HUES48 (cell line): ENCODE measurements around the gene EARS2.
A peak's percentile ranks its signal among the peaks of the same experiment; 100 is the strongest.

Source experiments
- H3K27ac ChIP-seq: one replicate; pipeline ENCODE4 v1.7.0; 2013; ENCODE audit warnings: low read depth, low read length, inconsistent platforms
- H3K27me3 ChIP-seq: 2 replicates; pipeline ENCODE4 v1.6.1; 2013; ENCODE audit warnings: mild to moderate bottlenecking, low read length; ENCODE audit not compliant: control insufficient read depth, insufficient read depth
- H3K36me3 ChIP-seq: 2 replicates; pipeline ENCODE4 v1.6.1; 2013; ENCODE audit warnings: low read length; ENCODE audit not compliant: control insufficient read depth, insufficient read depth
- H3K4me1 ChIP-seq: 2 replicates; pipeline ENCODE4 v1.6.1; 2013; ENCODE audit warnings: mild to moderate bottlenecking, low read length; ENCODE audit not compliant: control insufficient read depth, insufficient read depth
- H3K4me3 ChIP-seq: 2 replicates; pipeline ENCODE4 v1.5.1; 2013; ENCODE audit warnings: mild to moderate bottlenecking, low read depth, low read length
- H3K9ac ChIP-seq: 2 replicates; pipeline ENCODE4 v1.6.1; 2013; ENCODE audit warnings: mild to moderate bottlenecking, low read depth, low read length, moderate library complexity
- H3K9me3 ChIP-seq: 2 replicates; pipeline ENCODE4 v1.6.1; 2013; ENCODE audit warnings: low read length; ENCODE audit not compliant: control insufficient read depth, insufficient read depth

Gene EARS2

GRCh38 chr16:23504453-23505179 is 52.5 kb downstream of the EARS2 start:
- no peaks in the 10 kb centered on the region for H3K27me3 ChIP-seq
- H3K4me3 ChIP-seq = no peak overlapping the region
- H3K9ac ChIP-seq = no peak overlapping the region
- H3K9me3 ChIP-seq = no peaks in the 10 kb centered on the region
- H3K4me1 ChIP-seq = peaks cover 39% of the 10 kb centered on the region
- H3K27ac ChIP-seq = peak overlapping the region; percentile 63
- peaks cover 22% of the 10 kb centered on the region for H3K36me3 ChIP-seq

- Histone ChIP-seq H3K9ac (no peak overlapping the region), H3K4me3 (no peak overlapping the region), H3K27me3 (no peaks in the 10 kb centered on the region), H3K4me1 (peaks cover 39% of the 10 kb centered on the region), H3K27ac (peak overlapping the region; percentile 62), H3K36me3 (peaks cover 22% of the 10 kb centered on the region), H3K9me3 (no peaks in the 10 kb centered on the region)
These were observed 53.1 kb downstream of the EARS2 start for GRCh38 chr16:23504076-23504452.

GRCh38 chr16:23502466-23502865 is 54.7 kb downstream of the EARS2 start:
- no peak overlapping the region for H3K9ac ChIP-seq
- peaks cover 22% of the 10 kb centered on the region for H3K36me3 ChIP-seq
- no peak overlapping the region for H3K4me3 ChIP-seq
- no peak overlapping the region for H3K27ac ChIP-seq
- H3K9me3 ChIP-seq = no peaks in the 10 kb centered on the region
- peaks cover 39% of the 10 kb centered on the region for H3K4me1 ChIP-seq
- no peaks in the 10 kb centered on the region for H3K27me3 ChIP-seq

DNA sequence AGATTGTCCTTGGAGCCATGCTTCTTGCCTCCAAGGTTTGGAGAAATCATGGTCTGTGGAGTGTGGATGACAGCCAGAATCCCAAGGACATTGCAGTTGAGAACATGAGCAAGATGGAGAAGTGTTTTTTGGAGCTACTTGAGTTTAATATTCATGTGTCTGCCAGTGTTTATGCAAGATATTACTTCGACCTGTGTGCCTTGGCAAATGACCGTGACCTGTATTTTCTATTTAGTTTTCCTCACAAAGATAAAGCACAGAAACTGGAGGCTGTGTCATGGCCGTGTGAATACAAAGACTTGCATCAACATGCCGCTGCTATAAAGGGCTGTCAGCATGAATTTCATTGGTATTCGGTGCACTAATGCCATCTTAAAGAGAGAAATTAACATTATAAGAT is 55.9 kb downstream of the EARS2 start:
- H3K4me1 ChIP-seq = peaks cover 35% of the 10 kb centered on the region
- H3K36me3 ChIP-seq = peaks cover 21% of the 10 kb centered on the region
- no peak overlapping the region for H3K27ac ChIP-seq
- H3K9me3 ChIP-seq = no peaks in the 10 kb centered on the region
- no peak overlapping the region for H3K9ac ChIP-seq
- no peaks in the 10 kb centered on the region for H3K27me3 ChIP-seq
- H3K4me3 ChIP-seq = no peak overlapping the region

- no peaks in the 10 kb centered on the region for H3K9me3 ChIP-seq
- H3K36me3 ChIP-seq = peaks cover 20% of the 10 kb centered on the region
- no peak overlapping the region for H3K27ac ChIP-seq
- H3K27me3 ChIP-seq = no peaks in the 10 kb centered on the region
- peaks cover 30% of the 10 kb centered on the region for H3K4me1 ChIP-seq
- no peak overlapping the region for H3K4me3 ChIP-seq
- no peak overlapping the region for H3K9ac ChIP-seq
These were observed 56.3 kb downstream of the EARS2 start for GRCh38 chr16:23500862-23501225.

DNA sequence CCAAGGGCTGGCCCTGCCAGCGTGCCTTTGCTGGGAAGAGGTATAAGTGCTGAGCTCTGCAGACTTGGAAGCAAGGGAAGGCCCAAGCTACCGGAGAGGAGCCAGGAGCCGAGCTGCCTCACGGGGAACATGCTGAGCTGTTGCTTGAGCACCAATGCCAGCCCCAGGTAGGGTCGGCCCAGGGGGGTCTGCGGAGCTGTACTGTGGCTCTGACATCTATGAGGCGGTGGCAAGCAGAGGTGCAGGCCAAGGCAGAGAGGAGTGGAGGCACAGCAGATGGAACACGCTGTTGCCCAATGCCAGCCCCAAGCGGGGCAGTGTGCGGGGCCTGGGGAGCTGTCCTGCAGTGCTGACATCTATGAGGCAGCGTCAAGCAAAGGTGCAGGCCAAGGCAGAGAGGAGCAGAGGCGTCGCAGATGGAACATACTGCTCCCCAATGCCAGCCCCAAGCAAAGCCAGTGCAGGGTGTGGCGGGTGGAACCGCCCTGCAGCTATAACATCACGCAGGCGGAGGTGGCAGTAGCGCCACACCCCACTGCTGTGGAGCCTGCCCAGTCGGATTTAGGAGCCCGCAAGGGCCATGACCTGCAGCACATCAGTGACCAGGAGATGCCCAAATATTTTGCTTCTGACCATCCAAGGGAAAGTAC is 56.8 kb downstream of the EARS2 start:
- peaks cover 28% of the 10 kb centered on the region for H3K4me1 ChIP-seq
- no peaks in the 10 kb centered on the region for H3K27me3 ChIP-seq
- H3K9ac ChIP-seq = no peak overlapping the region
- H3K9me3 ChIP-seq = no peaks in the 10 kb centered on the region
- H3K4me3 ChIP-seq = no peak overlapping the region
- no peak overlapping the region for H3K27ac ChIP-seq
- H3K36me3 ChIP-seq = peaks cover 25% of the 10 kb centered on the region

DNA sequence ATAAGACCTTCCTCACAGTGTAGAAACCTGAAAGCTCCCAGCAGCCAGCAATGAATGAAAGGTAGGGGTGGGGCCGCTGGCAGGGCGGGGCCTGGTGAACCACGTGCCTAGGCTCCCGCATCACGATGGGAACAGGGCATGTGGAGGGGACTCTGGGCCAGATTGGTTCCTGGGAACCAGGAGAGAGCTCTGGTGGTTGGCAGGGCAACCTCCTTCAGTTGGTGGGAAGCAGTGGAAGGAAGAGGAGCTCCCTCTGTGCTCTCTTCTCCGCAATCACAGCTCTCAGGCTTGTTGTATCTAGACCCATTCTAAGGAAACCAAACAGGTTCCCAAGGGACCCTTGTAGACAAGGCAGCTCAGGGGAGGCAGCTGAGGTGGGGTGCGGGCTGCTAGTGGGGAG is 57.3 kb downstream of the EARS2 start:
- Histone ChIP-seq H3K9ac (no peak overlapping the region), H3K36me3 (peaks cover 30% of the 10 kb centered on the region), H3K4me3 (no peak overlapping the region), H3K27ac (no peak overlapping the region), H3K4me1 (peaks cover 23% of the 10 kb centered on the region), H3K27me3 (no peaks in the 10 kb centered on the region), H3K9me3 (no peaks in the 10 kb centered on the region)

- Histone ChIP-seq H3K4me1 (peaks cover 19% of the 10 kb centered on the region), H3K27me3 (no peaks in the 10 kb centered on the region), H3K9ac (no peak overlapping the region), H3K27ac (no peak overlapping the region), H3K4me3 (no peak overlapping the region), H3K36me3 (peaks cover 38% of the 10 kb centered on the region), H3K9me3 (no peaks in the 10 kb centered on the region)
These were observed 58.3 kb downstream of the EARS2 start for GRCh38 chr16:23498863-23499262.

GRCh38 chr16:23497543-23497868 is 59.6 kb downstream of the EARS2 start:
- no peak overlapping the region for H3K27ac ChIP-seq

GRCh38 chr16:23496821-23497542 is 60.2 kb downstream of the EARS2 start:
- no peaks in the 10 kb centered on the region for H3K27me3 ChIP-seq
- no peak overlapping the region for H3K27ac ChIP-seq
- H3K36me3 ChIP-seq = peaks cover 49% of the 10 kb centered on the region
- H3K4me3 ChIP-seq = no peak overlapping the region
- H3K9me3 ChIP-seq = no peaks in the 10 kb centered on the region
- H3K9ac ChIP-seq = no peak overlapping the region
- peaks cover 10% of the 10 kb centered on the region; the same call in 1 of the 2 replicates for H3K4me1 ChIP-seq

More at GRCh38 chr16:23497543-23497868, 59.6 kb downstream of the EARS2 start:
- peaks cover 49% of the 10 kb centered on the region for H3K36me3 ChIP-seq
- no peaks in the 10 kb centered on the region for H3K9me3 ChIP-seq
- H3K4me3 ChIP-seq = no peak overlapping the region
- peaks cover 14% of the 10 kb centered on the region for H3K4me1 ChIP-seq
- H3K9ac ChIP-seq = no peak overlapping the region
- no peaks in the 10 kb centered on the region for H3K27me3 ChIP-seq

DNA sequence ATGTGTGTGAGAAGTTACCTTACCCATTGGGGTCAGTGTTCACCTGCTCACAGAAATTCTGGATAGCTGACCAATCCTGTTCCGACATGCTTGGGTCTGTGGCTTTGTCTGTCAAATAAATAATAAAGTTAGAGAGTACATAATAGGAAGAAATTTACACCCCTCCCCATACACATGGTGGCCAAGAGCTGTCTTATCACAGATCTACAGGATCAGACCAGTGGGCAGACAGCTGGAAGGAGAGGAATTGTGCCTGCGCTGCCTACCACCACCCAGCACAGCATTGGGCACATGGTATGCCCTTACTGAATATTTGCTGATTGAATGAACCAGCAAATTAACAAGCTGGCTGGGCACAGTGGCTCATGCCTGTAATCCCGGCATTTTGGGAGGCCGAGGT is 61.5 kb downstream of the EARS2 start:
- Histone ChIP-seq H3K36me3 (peaks cover 51% of the 10 kb centered on the region), H3K27me3 (no peaks in the 10 kb centered on the region), H3K9ac (no peak overlapping the region), H3K4me1 (peaks cover 5% of the 10 kb centered on the region; the same call in 1 of the 2 replicates), H3K27ac (no peak overlapping the region), H3K4me3 (no peak overlapping the region), H3K9me3 (no peaks in the 10 kb centered on the region)
